Measurements from ENCODE around the gene CLCN6. TPM values are rescaled to one million over a fixed set of nuclear protein-coding genes. Genes with fewer than 3 reads are reported as not detected.
A peak's percentile ranks its signal among the peaks of the same experiment; 100 is the strongest.

Gene CLCN6
- total RNA-seq, 1 donor from 2014 or later, result 94.3 TPM

DNA sequence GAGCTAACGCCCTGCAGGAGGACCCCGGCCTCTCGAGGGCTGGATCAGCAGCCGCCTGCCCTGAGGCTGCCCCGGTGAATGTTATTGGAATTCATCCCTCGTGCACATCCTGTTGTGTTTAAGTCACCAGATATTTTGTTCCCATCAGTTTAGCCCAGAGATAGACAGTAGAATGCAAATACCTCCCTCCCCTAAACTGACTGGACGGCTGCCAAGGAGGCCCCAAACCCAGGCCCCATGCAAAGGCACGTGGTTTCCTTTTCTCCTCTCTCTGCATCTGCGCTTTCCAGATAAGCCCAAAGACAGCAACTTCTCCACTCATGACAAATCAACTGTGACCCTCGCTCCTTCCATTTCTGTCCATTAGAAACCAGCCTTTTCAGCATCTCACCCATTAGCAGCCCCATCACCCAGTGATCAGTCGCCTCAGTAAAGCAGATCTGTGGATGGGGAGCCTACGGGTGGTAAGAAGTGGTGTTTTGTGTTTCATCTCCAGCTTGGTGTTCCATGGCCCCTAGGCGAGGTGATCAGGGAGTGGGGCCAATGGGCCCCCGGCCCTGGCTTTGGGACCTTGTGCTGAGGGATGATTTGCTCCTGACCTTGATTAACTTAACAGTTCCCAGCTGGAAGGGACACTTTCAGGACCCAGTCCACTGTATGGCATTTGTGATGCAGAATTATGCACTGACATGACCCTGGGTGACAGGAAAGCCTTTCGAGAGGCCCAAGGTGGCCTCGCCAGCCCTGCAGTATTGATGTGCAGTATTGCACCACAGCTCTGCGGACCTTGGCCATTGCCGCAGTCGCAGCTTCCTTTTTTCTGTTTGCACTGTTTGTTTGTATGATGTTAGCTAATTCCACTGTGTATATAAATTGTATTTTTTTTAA, 36.4 kb downstream of the CLCN6 start:
- DNase-seq, result no peak
- TF ChIP-seq, protein P1, sequence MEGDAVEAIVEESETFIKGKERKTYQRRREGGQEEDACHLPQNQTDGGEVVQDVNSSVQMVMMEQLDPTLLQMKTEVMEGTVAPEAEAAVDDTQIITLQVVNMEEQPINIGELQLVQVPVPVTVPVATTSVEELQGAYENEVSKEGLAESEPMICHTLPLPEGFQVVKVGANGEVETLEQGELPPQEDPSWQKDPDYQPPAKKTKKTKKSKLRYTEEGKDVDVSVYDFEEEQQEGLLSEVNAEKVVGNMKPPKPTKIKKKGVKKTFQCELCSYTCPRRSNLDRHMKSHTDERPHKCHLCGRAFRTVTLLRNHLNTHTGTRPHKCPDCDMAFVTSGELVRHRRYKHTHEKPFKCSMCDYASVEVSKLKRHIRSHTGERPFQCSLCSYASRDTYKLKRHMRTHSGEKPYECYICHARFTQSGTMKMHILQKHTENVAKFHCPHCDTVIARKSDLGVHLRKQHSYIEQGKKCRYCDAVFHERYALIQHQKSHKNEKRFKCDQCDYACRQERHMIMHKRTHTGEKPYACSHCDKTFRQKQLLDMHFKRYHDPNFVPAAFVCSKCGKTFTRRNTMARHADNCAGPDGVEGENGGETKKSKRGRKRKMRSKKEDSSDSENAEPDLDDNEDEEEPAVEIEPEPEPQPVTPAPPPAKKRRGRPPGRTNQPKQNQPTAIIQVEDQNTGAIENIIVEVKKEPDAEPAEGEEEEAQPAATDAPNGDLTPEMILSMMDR (IDR thresholded peaks at IDR 0.05; ENCODE audit: partially characterized antibody, unreplicated experiment), result no peak
- Mint-ChIP-seq H3K4me3 (ENCODE audit: unreplicated experiment) (no peak overlapping the region), H3K36me3 (ENCODE audit: unreplicated experiment) (peaks cover 5% of the 10 kb centered on the region), H3K27ac (ENCODE audit: unreplicated experiment) (peak overlapping the region; percentile 29), H3K9me3 (ENCODE audit: unreplicated experiment) (peaks cover 4% of the 10 kb centered on the region), H3K4me1 (ENCODE audit: low read depth, unreplicated experiment) (peaks cover 10% of the 10 kb centered on the region), H3K27me3 (ENCODE audit: unreplicated experiment) (peaks cover 7% of the 10 kb centered on the region)

DNA sequence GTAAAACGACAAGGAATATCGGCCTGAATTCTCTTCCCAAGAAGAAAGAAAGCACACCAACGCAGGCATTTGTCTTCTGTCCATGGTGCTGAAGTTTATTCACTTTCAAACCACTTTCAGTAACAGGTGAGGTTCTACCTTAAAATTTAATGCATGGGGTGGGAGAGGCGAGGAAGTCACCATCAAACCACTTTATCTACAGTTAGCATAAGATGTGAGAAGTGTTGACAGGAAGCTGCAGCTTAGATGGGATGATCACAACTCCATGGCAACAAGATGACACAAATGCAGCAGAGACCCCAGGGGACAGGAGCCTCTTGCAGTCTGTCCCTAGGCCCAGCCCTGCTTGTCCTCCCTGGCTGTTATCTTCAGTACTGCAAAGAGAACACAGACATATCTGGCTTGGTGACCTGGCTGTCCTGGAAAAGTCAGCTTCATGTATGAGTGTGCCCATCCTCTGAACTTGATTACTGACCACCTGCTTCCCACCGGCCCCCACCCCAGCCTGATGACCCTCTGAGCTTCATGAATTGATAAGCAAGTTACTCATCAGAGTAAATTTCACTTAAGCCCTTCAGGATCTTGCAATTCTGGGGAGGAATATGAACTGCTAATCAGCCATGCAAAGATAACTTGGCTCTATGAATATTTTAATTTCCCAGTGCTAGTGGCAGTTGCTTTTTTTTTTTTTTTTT, 39.8 kb downstream of the CLCN6 start:
- no peaks in the 10 kb centered on the region for H3K36me3 Mint-ChIP-seq (ENCODE audit: unreplicated experiment)
- DNase-seq, result peak; percentile 71
- H3K27me3 Mint-ChIP-seq (ENCODE audit: unreplicated experiment), result peaks cover 1% of the 10 kb centered on the region
- H3K27ac Mint-ChIP-seq (ENCODE audit: unreplicated experiment), result peak overlapping the region; percentile 43
- H3K4me3 Mint-ChIP-seq (ENCODE audit: unreplicated experiment), result no peak overlapping the region
- peaks cover 4% of the 10 kb centered on the region for H3K9me3 Mint-ChIP-seq (ENCODE audit: unreplicated experiment)
- TF ChIP-seq, protein P1 (IDR thresholded peaks at IDR 0.05; ENCODE audit: partially characterized antibody, unreplicated experiment), result peak; percentile 28
- H3K4me1 Mint-ChIP-seq (ENCODE audit: low read depth, unreplicated experiment), result peaks cover 22% of the 10 kb centered on the region

DNA sequence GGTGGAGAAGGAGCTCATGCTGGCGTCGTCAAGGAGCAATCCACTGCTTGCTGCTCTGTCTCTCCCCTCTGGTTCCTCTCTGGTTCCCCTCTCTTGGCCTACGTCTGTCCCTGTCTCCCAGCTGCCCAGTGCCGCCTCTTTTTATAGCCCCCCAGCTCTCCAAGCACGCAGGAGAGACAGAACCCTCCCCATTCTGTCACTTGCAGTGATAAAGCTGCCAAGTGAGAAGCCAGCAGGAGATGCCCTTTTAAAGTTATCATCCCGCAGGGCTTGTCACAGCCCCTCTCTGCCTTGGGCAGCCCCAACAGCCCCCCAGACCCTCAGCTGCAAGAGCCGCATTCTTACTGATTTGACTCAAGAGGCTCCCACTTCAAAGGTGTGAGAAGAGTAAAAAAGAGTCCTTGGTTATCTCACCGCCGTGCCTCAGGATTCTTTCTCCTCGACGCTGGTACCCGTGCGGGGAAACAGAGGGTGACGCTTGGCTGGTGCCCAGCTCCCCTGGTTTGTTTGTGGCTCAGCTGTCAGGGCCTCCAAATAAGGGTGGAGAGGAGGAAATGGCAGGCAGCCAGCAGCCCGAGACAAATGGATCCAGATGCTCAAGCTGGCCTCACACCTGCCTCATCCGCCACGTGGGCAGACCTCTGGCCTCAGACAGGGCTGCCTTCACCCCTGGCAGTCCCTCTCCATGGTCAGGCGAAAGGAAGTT, 41.8 kb downstream of the CLCN6 start, which contains the start of gene NPPA:
Gene NPPA (minus strand): TSS at position 117 of the 706 bp plus-strand sequence. CDS start 99 bp downstream, at position 18.
- peak within 1 kb of the TSS; percentile 55 for H3K27ac Mint-ChIP-seq (ENCODE audit: unreplicated experiment)
- DNase-seq, result no peak
- TF ChIP-seq, protein P1 (IDR thresholded peaks at IDR 0.05; ENCODE audit: partially characterized antibody, unreplicated experiment), result no peak

DNA sequence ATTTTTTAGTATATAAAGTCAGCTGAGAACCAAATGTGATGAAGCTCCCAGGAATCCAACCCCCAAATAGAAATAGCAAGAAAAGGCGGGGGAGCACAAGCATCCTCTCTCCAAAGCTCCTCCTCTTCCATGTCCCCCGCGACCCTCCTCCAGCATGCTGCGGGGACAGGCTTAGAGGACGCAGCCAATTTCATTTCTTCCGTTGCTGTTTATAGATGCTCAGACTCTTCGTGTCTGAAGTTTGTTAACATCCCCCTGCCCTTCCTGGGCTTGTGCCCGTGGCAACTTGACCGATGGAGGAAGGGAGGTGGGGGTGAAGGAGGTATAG, 42.3 kb downstream of the CLCN6 start:
- TF ChIP-seq, protein P1 (IDR thresholded peaks at IDR 0.05; ENCODE audit: partially characterized antibody, unreplicated experiment), result no peak
- Mint-ChIP-seq H3K4me3 (ENCODE audit: unreplicated experiment) (no peak overlapping the region), H3K27ac (ENCODE audit: unreplicated experiment) (peak overlapping the region; percentile 55), H3K36me3 (ENCODE audit: unreplicated experiment) (no peaks in the 10 kb centered on the region), H3K27me3 (ENCODE audit: unreplicated experiment) (peaks cover 1% of the 10 kb centered on the region), H3K9me3 (ENCODE audit: unreplicated experiment) (peaks cover 4% of the 10 kb centered on the region), H3K4me1 (ENCODE audit: low read depth, unreplicated experiment) (peaks cover 22% of the 10 kb centered on the region)
- no peak for DNase-seq

More for the DNA sequence above, 41.8 kb downstream of the CLCN6 start, which contains the start of gene NPPA:
- peaks cover 4% of the 10 kb centered on the region for H3K9me3 Mint-ChIP-seq (ENCODE audit: unreplicated experiment)
- H3K4me3 Mint-ChIP-seq (ENCODE audit: unreplicated experiment), result no peak within 1 kb of the TSS
- H3K36me3 Mint-ChIP-seq (ENCODE audit: unreplicated experiment), result no peaks in the 10 kb centered on the region
- H3K4me1 Mint-ChIP-seq (ENCODE audit: low read depth, unreplicated experiment), result peaks cover 22% of the 10 kb centered on the region
- H3K27me3 Mint-ChIP-seq (ENCODE audit: unreplicated experiment), result peaks cover 1% of the 10 kb centered on the region
